Lower leg skin (tissue), 3 donors: ENCODE measurements around the gene RAB19.

Experiments used
- POLR2A ChIP-seq, 2 donors: fragments of 450-650 bp; IDR thresholded peaks; one replicate each; pipeline ENCODE4 v1.6.1; 2016 to 2017; ENCODE audit warnings: antibody characterized with exemption in 2 of 2, mild to moderate bottlenecking in 1 of 2, moderate library complexity in 1 of 2
- TF ChIP-seq, protein P1 (sequence below), 3 donors: fragments of 450-650 bp; IDR thresholded peaks; one replicate each; pipeline ENCODE4 v1.5.1; 2016; ENCODE audit warnings: antibody characterized with exemption in 3 of 3, mild to moderate bottlenecking in 3 of 3, moderate library complexity in 2 of 3

DNA sequence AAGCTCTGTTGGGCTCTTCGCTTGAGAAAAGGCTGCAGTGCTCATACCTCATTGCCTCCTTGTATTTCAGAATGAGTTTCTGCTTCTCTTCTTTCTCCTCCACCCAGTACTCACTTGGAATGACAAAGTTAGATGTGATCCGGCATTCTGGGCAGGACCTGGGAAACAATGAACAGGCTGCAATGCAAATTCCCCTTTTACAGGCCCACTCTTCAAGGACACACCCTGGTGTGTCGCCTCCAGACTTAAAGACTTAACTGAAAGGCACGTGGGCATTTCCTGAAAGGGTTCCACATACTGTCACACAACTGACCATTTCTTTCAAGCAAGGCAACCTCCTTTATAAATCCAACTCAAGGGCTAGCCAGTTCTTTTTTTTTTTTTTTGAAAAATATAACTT lies 51.9 kb downstream of the RAB19 start:
- TF ChIP-seq POLR2A (IDR thresholded peaks at IDR 0.05), result no peak
- TF ChIP-seq, protein P1, sequence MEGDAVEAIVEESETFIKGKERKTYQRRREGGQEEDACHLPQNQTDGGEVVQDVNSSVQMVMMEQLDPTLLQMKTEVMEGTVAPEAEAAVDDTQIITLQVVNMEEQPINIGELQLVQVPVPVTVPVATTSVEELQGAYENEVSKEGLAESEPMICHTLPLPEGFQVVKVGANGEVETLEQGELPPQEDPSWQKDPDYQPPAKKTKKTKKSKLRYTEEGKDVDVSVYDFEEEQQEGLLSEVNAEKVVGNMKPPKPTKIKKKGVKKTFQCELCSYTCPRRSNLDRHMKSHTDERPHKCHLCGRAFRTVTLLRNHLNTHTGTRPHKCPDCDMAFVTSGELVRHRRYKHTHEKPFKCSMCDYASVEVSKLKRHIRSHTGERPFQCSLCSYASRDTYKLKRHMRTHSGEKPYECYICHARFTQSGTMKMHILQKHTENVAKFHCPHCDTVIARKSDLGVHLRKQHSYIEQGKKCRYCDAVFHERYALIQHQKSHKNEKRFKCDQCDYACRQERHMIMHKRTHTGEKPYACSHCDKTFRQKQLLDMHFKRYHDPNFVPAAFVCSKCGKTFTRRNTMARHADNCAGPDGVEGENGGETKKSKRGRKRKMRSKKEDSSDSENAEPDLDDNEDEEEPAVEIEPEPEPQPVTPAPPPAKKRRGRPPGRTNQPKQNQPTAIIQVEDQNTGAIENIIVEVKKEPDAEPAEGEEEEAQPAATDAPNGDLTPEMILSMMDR (IDR thresholded peaks at IDR 0.05), result no peak
